Keratinocyte (primary cell): ENCODE measurements around the gene BEST2. TPM values are rescaled to one million over a fixed set of nuclear protein-coding genes. Genes with fewer than 3 reads are reported as not detected.

Source experiments
- DNase-seq: peaks from one replicate; pipeline ENCODE4 v3.0.0-alpha.2; 2011; ENCODE audit warnings: low read depth, missing footprints, low spot score
- FAIRE-seq: peaks from 2 replicates; lab custom pipeline; 2011; peaks lifted over from hg19 to GRCh38; lab: Jason Lieb, UNC
- H2AFZ ChIP-seq: 2 replicates; pipeline ENCODE4 v1.6.0; 2012; ENCODE audit warnings: low read length, control low read depth, inconsistent platforms; ENCODE audit not compliant: control insufficient read depth
- H3K27ac ChIP-seq: 2 replicates; pipeline ENCODE4 v1.5.1; 2011; ENCODE audit warnings: low read length; ENCODE audit not compliant: control insufficient read depth, insufficient read depth
- H3K27me3 ChIP-seq: 3 replicates; pipeline ENCODE4 v1.6.0; 2011; ENCODE audit warnings: low read length; ENCODE audit not compliant: control insufficient read depth, insufficient read depth; ENCODE audit errors: extremely low read depth
- H3K36me3 ChIP-seq, 2 experiments: 2 replicates in 1 of 2; 3 replicates in 1 of 2; pipeline ENCODE4 v1.5.1; 2011; ENCODE audit warnings: low read length in 2 of 2, mild to moderate bottlenecking in 1 of 2; ENCODE audit not compliant: control insufficient read depth in 2 of 2, insufficient read depth in 2 of 2; ENCODE audit errors: extremely low read depth in 1 of 2
- H3K4me1 ChIP-seq: 3 replicates; pipeline ENCODE4 v1.5.1; 2011; ENCODE audit warnings: low read length; ENCODE audit not compliant: control insufficient read depth, insufficient read depth; ENCODE audit errors: extremely low read depth
- H3K4me2 ChIP-seq: 3 replicates; pipeline ENCODE4 v1.6.0; 2011; ENCODE audit warnings: low read depth, low read length; ENCODE audit not compliant: control insufficient read depth, insufficient read depth; ENCODE audit errors: extremely low read depth
- H3K4me3 ChIP-seq, 3 experiments: fragments of 200-600 bp in 1 of 3; sonication (generic) in 1 of 3; 2 replicates in 2 of 3; 3 replicates in 1 of 3; pipeline ENCODE4 v1.5.1; 2011 to 2016; ENCODE audit warnings: low read length in 3 of 3, mild to moderate bottlenecking in 3 of 3, control low read depth in 2 of 3, inconsistent platforms in 1 of 3, low read depth in 1 of 3, mixed read lengths in 1 of 3, mixed run types in 1 of 3, moderate library complexity in 1 of 3; ENCODE audit not compliant: control insufficient read depth in 2 of 3, insufficient read depth in 2 of 3; ENCODE audit errors: extremely low read depth in 1 of 3
- H3K79me2 ChIP-seq: 2 replicates; pipeline ENCODE4 v1.6.0; 2012; ENCODE audit warnings: low read length; ENCODE audit not compliant: control insufficient read depth, insufficient read depth
- H3K9ac ChIP-seq: 3 replicates; pipeline ENCODE4 v1.6.0; 2011; ENCODE audit warnings: low read length; ENCODE audit not compliant: control insufficient read depth, insufficient read depth; ENCODE audit errors: extremely low read depth
- H3K9me1 ChIP-seq: 3 replicates; pipeline ENCODE4 v1.6.0; 2011; ENCODE audit warnings: low read length; ENCODE audit not compliant: control insufficient read depth, insufficient read depth; ENCODE audit errors: extremely low read depth
- H3K9me3 ChIP-seq: 2 replicates; pipeline ENCODE4 v1.5.1; 2012; ENCODE audit warnings: low read depth, low read length; ENCODE audit not compliant: control insufficient read depth
- H4K20me1 ChIP-seq: 3 replicates; pipeline ENCODE4 v1.6.0; 2011; ENCODE audit warnings: low read length; ENCODE audit not compliant: control insufficient read depth, insufficient read depth; ENCODE audit errors: extremely low read depth
- EZH2 ChIP-seq: IDR thresholded peaks from one replicate; pipeline ENCODE4 v1.6.1; 2012; ENCODE audit warnings: inconsistent platforms, mild to moderate bottlenecking, low read length, moderate library complexity
- dilution Hi-C: fragments of 300-500 bp; cut with MboI; formaldehyde crosslinking; loops from one replicate; pipeline ENCODE4 v1.7.0; 2020; ENCODE audit warnings: low sequenced_read_pairs; ENCODE audit not compliant: extremely low pct_ligation_motif_present
- polyA plus RNA-seq, 5 experiments: library from polyadenylated mRNA; depleted of rRNA in 3 of 5; stranded (reverse) in 3 of 5; stranded (forward) in 1 of 5; unstranded in 1 of 5; fragments of >200 nt; gene quantifications; 1 replicate in 1 of 5; 2 replicates in 3 of 5; 3 replicates in 1 of 5; pipeline versions ENCODE4 v1.2.1 to v1.2.3, GENCODE V29; 2011 to 2012; ENCODE audit warnings: missing spikeins in 2 of 5, low read depth in 1 of 5, low replicate concordance in 1 of 5
- TF ChIP-seq, protein P1 (sequence below), 3 experiments: IDR thresholded peaks in 1 of 3; conservative IDR thresholded peaks in 1 of 3; optimal IDR thresholded peaks in 1 of 3; 2 replicates in 2 of 3; 3 replicates in 1 of 3; pipeline versions ENCODE3 to v1.5.1; 2011; ENCODE audit warnings: low read length in 3 of 3, mild to moderate bottlenecking in 3 of 3, moderate library complexity in 2 of 3, control low read depth in 1 of 3, inconsistent platforms in 1 of 3; ENCODE audit not compliant: insufficient read depth in 2 of 3; ENCODE audit errors: extremely low read depth in 1 of 3

BEST2 gene
- polyA plus RNA-seq, 1 donor (not counting 4 experiments of a cell fraction or from before 2014, with no cell fraction given) = not detected

DNA sequence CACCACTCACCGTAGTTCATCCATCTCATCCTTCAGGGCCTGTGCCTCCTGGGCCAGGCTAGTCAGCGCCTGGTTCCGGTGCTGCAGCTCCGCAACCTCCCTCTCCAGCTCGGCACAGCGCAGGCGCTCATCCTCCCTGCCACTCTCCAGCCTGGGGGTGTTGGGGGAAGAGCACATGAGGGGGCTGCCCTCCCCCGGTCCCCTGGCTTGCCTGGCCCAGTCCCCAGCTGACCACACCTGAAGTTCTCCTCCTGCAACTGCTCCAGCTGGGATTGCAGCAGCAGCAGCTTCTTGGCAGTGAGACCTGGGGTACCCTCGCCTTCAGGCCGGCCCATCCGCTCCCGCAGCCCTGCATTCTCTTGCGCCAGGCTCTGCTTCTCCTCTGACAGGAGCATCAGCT is 19.3 kb downstream of the BEST2 start:
- peaks cover 9% of the 10 kb centered on the region for H3K4me1 ChIP-seq
- H3K4me2 ChIP-seq = no peak overlapping the region
- no peak for TF ChIP-seq EZH2
- TF ChIP-seq, protein P1, sequence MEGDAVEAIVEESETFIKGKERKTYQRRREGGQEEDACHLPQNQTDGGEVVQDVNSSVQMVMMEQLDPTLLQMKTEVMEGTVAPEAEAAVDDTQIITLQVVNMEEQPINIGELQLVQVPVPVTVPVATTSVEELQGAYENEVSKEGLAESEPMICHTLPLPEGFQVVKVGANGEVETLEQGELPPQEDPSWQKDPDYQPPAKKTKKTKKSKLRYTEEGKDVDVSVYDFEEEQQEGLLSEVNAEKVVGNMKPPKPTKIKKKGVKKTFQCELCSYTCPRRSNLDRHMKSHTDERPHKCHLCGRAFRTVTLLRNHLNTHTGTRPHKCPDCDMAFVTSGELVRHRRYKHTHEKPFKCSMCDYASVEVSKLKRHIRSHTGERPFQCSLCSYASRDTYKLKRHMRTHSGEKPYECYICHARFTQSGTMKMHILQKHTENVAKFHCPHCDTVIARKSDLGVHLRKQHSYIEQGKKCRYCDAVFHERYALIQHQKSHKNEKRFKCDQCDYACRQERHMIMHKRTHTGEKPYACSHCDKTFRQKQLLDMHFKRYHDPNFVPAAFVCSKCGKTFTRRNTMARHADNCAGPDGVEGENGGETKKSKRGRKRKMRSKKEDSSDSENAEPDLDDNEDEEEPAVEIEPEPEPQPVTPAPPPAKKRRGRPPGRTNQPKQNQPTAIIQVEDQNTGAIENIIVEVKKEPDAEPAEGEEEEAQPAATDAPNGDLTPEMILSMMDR (optimal IDR thresholded peaks at IDR 0.05 in 1 of 3, IDR thresholded peaks at IDR 0.05 in 1 of 3, conservative IDR thresholded peaks at IDR 0.05 in 1 of 3; ENCODE audit: extremely low read depth in 1 of 3, insufficient read depth in 2 of 3, low read length in 3 of 3) = no peak
- H3K27me3 ChIP-seq = no peaks in the 10 kb centered on the region
- FAIRE-seq (no peak), DNase-seq (no peak)
- dilution Hi-C loops = no loop called here
- H2AFZ ChIP-seq = no peak overlapping the region
- no peaks in the 10 kb centered on the region for H3K9me1 ChIP-seq
- H3K36me3 ChIP-seq = peaks cover 19 to 31% of the 10 kb centered on the region in 2 experiments
- no peak overlapping the region for H3K27ac ChIP-seq
- H3K9ac ChIP-seq = no peak overlapping the region
- no peak overlapping the region for H3K4me3 ChIP-seq
- H3K79me2 ChIP-seq = peaks cover 3% of the 10 kb centered on the region
- H4K20me1 ChIP-seq = peaks cover 6% of the 10 kb centered on the region
- no peaks in the 10 kb centered on the region for H3K9me3 ChIP-seq

- FAIRE-seq (no peak), DNase-seq (no peak)
- TF ChIP-seq, protein P1 (optimal IDR thresholded peaks at IDR 0.05 in 1 of 3, IDR thresholded peaks at IDR 0.05 in 1 of 3, conservative IDR thresholded peaks at IDR 0.05 in 1 of 3; ENCODE audit: extremely low read depth in 1 of 3, insufficient read depth in 2 of 3, low read length in 3 of 3) = no peak
- TF ChIP-seq EZH2 = no peak
- peaks cover 19 to 27% of the 10 kb centered on the region in 2 experiments for H3K36me3 ChIP-seq
- H3K4me1 ChIP-seq = peaks cover 9% of the 10 kb centered on the region
- H3K27me3 ChIP-seq = no peaks in the 10 kb centered on the region
- H3K9me1 ChIP-seq = no peaks in the 10 kb centered on the region
- H3K4me3 ChIP-seq = no peak overlapping the region
- no peak overlapping the region for H2AFZ ChIP-seq
- H3K27ac ChIP-seq = no peak overlapping the region
- peaks cover 3% of the 10 kb centered on the region for H3K79me2 ChIP-seq
- no peak overlapping the region for H3K4me2 ChIP-seq
- H3K9me3 ChIP-seq = no peaks in the 10 kb centered on the region
- peaks cover 3% of the 10 kb centered on the region for H4K20me1 ChIP-seq
- no peak overlapping the region for H3K9ac ChIP-seq
- dilution Hi-C loops = no loop called here
Measured at GRCh38 chr19:12772323-12772722, 20.7 kb downstream of the BEST2 start.
